Caco-2 (cell line): Measurements from ENCODE around the gene SS18L1. TPM values are rescaled to one million over a fixed set of nuclear protein-coding genes. Genes with fewer than 3 reads are reported as not detected.
"Not testable (repeated sequence)": the region's sequence is repeated elsewhere in the genome, so short reads cannot be mapped to it uniquely, and the experiment has no call there.

Experiments used
- BruUV-seq: library from RNA; stranded (reverse); fragments of 400-500 nt; replicated peaks from 2 replicates; lab custom pipeline; 2021; lab: Mats Ljungman, UMichigan
- CTCF ChIA-PET: fragments of 300-600 bp; sonication (Branson Sonifier 250); formaldehyde crosslinking; loops from one replicate; lab custom pipeline; 2022; ENCODE audit warnings: antibody characterized with exemption; lab: Charles Lee
- POLR2A ChIA-PET: fragments of 300-600 bp; sonication (Branson Sonifier 250); formaldehyde crosslinking; loops from one replicate; lab custom pipeline; 2022; ENCODE audit warnings: antibody characterized with exemption; lab: Charles Lee
- DNase-seq, 2 experiments: peaks; one replicate each; pipeline versions ENCODE4 v3.0.0 to v3.0.0-alpha.2; 2020 to 2022
- H3K27me3 ChIP-seq: replicated peaks from 2 replicates; pipeline ENCODE4 v1.6.0; 2011; ENCODE audit warnings: low read length; ENCODE audit not compliant: control insufficient read depth, insufficient read depth
- H3K36me3 ChIP-seq: 2 replicates; pipeline ENCODE4 v1.5.1; 2011; ENCODE audit warnings: low read length; ENCODE audit not compliant: control insufficient read depth, insufficient read depth
- H3K4me1 ChIP-seq: fragments of 250-450 bp; sonication (Bioruptor Pico); 2 replicates; pipeline ENCODE4 v1.5.1; 2020; ENCODE audit warnings: mild to moderate bottlenecking
- H3K4me3 ChIP-seq: 2 replicates; pipeline ENCODE4 v1.5.1; 2011; ENCODE audit warnings: low read depth, mild to moderate bottlenecking, control low read depth, low read length
- H3K9me3 ChIP-seq: fragments of 250-450 bp; sonication (Bioruptor Pico); 2 replicates; pipeline ENCODE4 v1.5.1; 2020; ENCODE audit warnings: mild to moderate bottlenecking, moderate library complexity
- H3K27ac Mint-ChIP-seq: one replicate; pipeline ENCODE4 v1.8.0; 2022; ENCODE audit warnings: mixed read lengths; ENCODE audit not compliant: unreplicated experiment
- H3K27me3 Mint-ChIP-seq: one replicate; pipeline ENCODE4 v1.8.0; 2022; ENCODE audit warnings: mixed read lengths; ENCODE audit not compliant: insufficient read depth, unreplicated experiment
- H3K36me3 Mint-ChIP-seq: one replicate; pipeline ENCODE4 v1.8.0; 2022; ENCODE audit warnings: mild to moderate bottlenecking, mixed read lengths; ENCODE audit not compliant: insufficient read depth, unreplicated experiment
- H3K4me1 Mint-ChIP-seq: one replicate; pipeline ENCODE4 v1.8.0; 2022; ENCODE audit warnings: low read depth, mixed read lengths; ENCODE audit not compliant: unreplicated experiment
- H3K4me3 Mint-ChIP-seq: one replicate; pipeline ENCODE4 v1.8.0; 2022; ENCODE audit warnings: mild to moderate bottlenecking, moderate library complexity, mixed read lengths; ENCODE audit not compliant: unreplicated experiment
- H3K9me3 Mint-ChIP-seq: one replicate; pipeline ENCODE4 v1.8.0; 2022; ENCODE audit warnings: mixed read lengths; ENCODE audit not compliant: unreplicated experiment
- intact Hi-C: fragments of 100-400 bp; cut with micrococcal nuclease; formaldehyde crosslinking; loops from one replicate; pipeline ENCODE4 v1.10.0; 2022; ENCODE audit not compliant: unreplicated experiment
- total RNA-seq: library from RNA; stranded (reverse); gene quantifications from 2 replicates; pipeline ENCODE4 v1.2.3, GENCODE V29; 2022
- TF ChIP-seq, protein P1 (sequence below), 2 experiments: fragments of 200-600 bp in 1 of 2; IDR thresholded peaks; 1 replicate in 1 of 2; 2 replicates in 1 of 2; pipeline versions ENCODE4 v1.5.1 to v1.8.0; 2011 to 2022; ENCODE audit warnings: antibody characterized with exemption in 1 of 2, control low read depth in 1 of 2, inconsistent platforms in 1 of 2, low read depth in 1 of 2, low read length in 1 of 2, mild to moderate bottlenecking in 1 of 2, moderate library complexity in 1 of 2; ENCODE audit not compliant: insufficient read depth in 1 of 2, severe bottlenecking in 1 of 2, unreplicated experiment in 1 of 2

Gene SS18L1
- total RNA-seq, 1 experiment from 2014 or later, result 46.4 TPM

DNA sequence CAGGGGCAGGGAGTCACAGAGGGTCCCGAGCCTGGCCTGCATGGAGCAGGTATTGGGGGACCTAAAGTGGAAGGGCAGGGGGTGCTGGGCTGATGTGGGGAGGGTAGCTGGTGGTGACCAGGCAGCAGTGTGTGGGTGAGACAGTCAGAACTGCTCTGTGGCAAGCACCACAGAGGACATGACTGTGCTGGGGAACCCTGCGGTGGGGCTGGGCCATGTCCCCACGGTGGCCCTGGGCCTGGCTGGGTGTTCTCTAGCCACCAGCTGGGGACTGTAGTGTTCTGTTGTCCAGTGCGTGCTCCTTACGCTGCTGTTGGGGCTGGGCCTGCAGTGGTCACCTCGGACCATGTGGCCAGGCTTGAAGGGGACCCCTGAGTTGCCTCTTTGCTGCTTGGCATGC, 3.6 kb downstream of the SS18L1 start:
- no peak for DNase-seq
- ChIA-PET CTCF (no interaction called here), POLR2A (no interaction called here)
- no peak overlapping the region for H3K4me3 Mint-ChIP-seq
- Histone ChIP-seq H3K27me3 (no peaks in the 10 kb centered on the region), H3K4me1 (peaks cover 25% of the 10 kb centered on the region), H3K4me3 (no peak overlapping the region), H3K9me3 (no peaks in the 10 kb centered on the region), H3K36me3 (0 out of 2 replicates have a peak, but pooled peaks cover 1% of the 10 kb centered on the region)
- intact Hi-C loops, result loop anchor here (10.0 kb wide), 1 partner anchor 258 kb away; the partner anchor contains the start of gene CABLES2
- H3K27me3 Mint-ChIP-seq, result no peaks in the 10 kb centered on the region
- peaks cover 59% of the 10 kb centered on the region for H3K36me3 Mint-ChIP-seq
- H3K27ac Mint-ChIP-seq, result peak overlapping the region; percentile 42
- TF ChIP-seq, protein P1, sequence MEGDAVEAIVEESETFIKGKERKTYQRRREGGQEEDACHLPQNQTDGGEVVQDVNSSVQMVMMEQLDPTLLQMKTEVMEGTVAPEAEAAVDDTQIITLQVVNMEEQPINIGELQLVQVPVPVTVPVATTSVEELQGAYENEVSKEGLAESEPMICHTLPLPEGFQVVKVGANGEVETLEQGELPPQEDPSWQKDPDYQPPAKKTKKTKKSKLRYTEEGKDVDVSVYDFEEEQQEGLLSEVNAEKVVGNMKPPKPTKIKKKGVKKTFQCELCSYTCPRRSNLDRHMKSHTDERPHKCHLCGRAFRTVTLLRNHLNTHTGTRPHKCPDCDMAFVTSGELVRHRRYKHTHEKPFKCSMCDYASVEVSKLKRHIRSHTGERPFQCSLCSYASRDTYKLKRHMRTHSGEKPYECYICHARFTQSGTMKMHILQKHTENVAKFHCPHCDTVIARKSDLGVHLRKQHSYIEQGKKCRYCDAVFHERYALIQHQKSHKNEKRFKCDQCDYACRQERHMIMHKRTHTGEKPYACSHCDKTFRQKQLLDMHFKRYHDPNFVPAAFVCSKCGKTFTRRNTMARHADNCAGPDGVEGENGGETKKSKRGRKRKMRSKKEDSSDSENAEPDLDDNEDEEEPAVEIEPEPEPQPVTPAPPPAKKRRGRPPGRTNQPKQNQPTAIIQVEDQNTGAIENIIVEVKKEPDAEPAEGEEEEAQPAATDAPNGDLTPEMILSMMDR (IDR thresholded peaks at IDR 0.05; ENCODE audit: insufficient read depth in 1 of 2, low read depth in 1 of 2, low read length in 1 of 2, severe bottlenecking in 1 of 2, unreplicated experiment in 1 of 2), result no peak
- BruUV-seq, result no TSS peak
- H3K9me3 Mint-ChIP-seq, result no peaks in the 10 kb centered on the region
- peaks cover 33% of the 10 kb centered on the region for H3K4me1 Mint-ChIP-seq

DNA sequence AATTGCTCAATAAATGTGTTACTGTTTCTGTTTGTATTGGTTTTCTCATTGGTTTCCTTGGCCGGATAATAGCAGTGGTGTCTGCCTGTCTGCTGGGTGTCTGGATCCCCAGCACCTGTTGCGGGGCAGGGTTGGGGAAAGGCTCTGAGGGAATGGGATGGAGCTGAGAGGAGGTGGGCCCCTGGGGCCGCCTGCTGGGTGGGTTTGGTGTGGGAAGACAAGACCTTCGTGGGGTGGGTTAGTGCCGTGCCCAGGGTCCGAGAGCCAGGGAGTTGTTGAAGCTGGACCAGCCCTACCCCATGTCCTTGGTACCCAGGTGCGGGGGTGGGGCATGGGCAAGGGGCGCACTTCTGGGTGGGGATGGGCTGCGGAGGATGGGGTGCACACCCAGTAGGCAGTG, 4.0 kb downstream of the SS18L1 start:
- DNase-seq, result no peak
- H3K4me1 ChIP-seq, result peaks cover 25% of the 10 kb centered on the region
- BruUV-seq, result no TSS peak
- Mint-ChIP-seq H3K4me3 (no peak overlapping the region), H3K36me3 (peaks cover 59% of the 10 kb centered on the region), H3K27ac (peak overlapping the region; percentile 42), H3K9me3 (peaks cover 2% of the 10 kb centered on the region), H3K27me3 (no peaks in the 10 kb centered on the region), H3K4me1 (peaks cover 32% of the 10 kb centered on the region)
- POLR2A ChIA-PET, result no interaction called here
- H3K27me3 ChIP-seq, result no peaks in the 10 kb centered on the region
- CTCF ChIA-PET, result no interaction called here
- H3K4me3 ChIP-seq, result no peak overlapping the region
- intact Hi-C loops, result loop anchor here (10.0 kb wide), 1 partner anchor 257 kb away; the partner anchor contains the start of gene CABLES2
- 0 out of 2 replicates have a peak, but pooled peaks cover 1% of the 10 kb centered on the region for H3K36me3 ChIP-seq
- H3K9me3 ChIP-seq, result no peaks in the 10 kb centered on the region
- TF ChIP-seq, protein P1 (IDR thresholded peaks at IDR 0.05; ENCODE audit: insufficient read depth in 1 of 2, low read depth in 1 of 2, low read length in 1 of 2, severe bottlenecking in 1 of 2, unreplicated experiment in 1 of 2), result no peak

DNA sequence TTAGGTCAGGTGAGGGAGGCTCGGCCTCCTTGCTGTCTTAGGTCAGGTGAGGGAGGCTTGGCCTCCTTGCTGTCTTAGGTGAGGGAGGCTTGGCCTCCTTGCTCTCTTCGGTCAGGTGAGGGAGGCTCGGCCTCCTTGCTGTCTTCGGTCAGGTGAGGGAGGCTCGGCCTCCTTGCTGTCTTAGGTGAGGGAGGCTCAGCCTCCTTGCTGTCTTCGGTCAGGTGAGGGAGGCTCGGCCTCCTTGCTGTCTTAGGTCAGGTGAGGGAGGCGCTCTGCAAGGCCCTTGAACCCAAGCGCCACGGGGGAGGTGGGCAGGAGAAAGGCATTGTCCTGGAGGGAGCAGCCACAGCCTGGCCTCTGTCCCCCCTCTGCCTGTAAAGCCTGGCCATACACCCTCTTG, 4.8 kb downstream of the SS18L1 start:
- H3K4me3 Mint-ChIP-seq, BruUV-seq, H3K36me3 ChIP-seq, H3K27me3 Mint-ChIP-seq, H3K4me3 ChIP-seq, DNase-seq, POLR2A ChIA-PET, H3K9me3 ChIP-seq, H3K27me3 ChIP-seq, CTCF ChIA-PET: not testable (repeated sequence)
- Mint-ChIP-seq H3K4me1 (peaks cover 32% of the 10 kb centered on the region), H3K9me3 (peaks cover 11% of the 10 kb centered on the region), H3K36me3 (peaks cover 61% of the 10 kb centered on the region), H3K27ac (peak overlapping the region; percentile 73)
- intact Hi-C loops, result loop anchor here (10.0 kb wide), 1 partner anchor 256 kb away; the partner anchor contains the start of gene CABLES2
- peaks cover 25% of the 10 kb centered on the region for H3K4me1 ChIP-seq
